Progenitor cell of endocrine pancreas (in vitro differentiated cells): ENCODE data around the gene BTNL3. TPM values are rescaled to one million over a fixed set of nuclear protein-coding genes. Genes with fewer than 3 reads are reported as not detected.
A peak's percentile ranks its signal among the peaks of the same experiment; 100 is the strongest.

Source experiments
- DNase-seq: peaks from one replicate; pipeline ENCODE4 v3.0.0; 2021; ENCODE audit warnings: low spot score; ENCODE audit not compliant: unreplicated experiment
- H3K27ac Mint-ChIP-seq: 2 replicates; pipeline ENCODE4 v1.8.0; 2021; ENCODE audit warnings: mild to moderate bottlenecking, moderate library complexity, mixed read lengths
- H3K27me3 Mint-ChIP-seq: 2 replicates; pipeline ENCODE4 v1.8.0; 2021; ENCODE audit warnings: mixed read lengths
- H3K36me3 Mint-ChIP-seq: 2 replicates; pipeline ENCODE4 v1.8.0; 2022; ENCODE audit warnings: mixed read lengths; ENCODE audit not compliant: insufficient read depth
- H3K4me1 Mint-ChIP-seq: 2 replicates; pipeline ENCODE4 v1.8.0; 2021; ENCODE audit warnings: low read depth, mixed read lengths
- H3K4me3 Mint-ChIP-seq: 2 replicates; pipeline ENCODE4 v1.8.0; 2021; ENCODE audit warnings: low read depth, mild to moderate bottlenecking, moderate library complexity, mixed read lengths
- H3K9me3 Mint-ChIP-seq: 2 replicates; pipeline ENCODE4 v1.8.0; 2021; ENCODE audit warnings: low read depth, mixed read lengths
- CTCF ChIP-seq: fragments of 200-600 bp; sonication (generic); IDR thresholded peaks from one replicate; pipeline ENCODE4 v1.5.0; 2021; ENCODE audit warnings: antibody characterized with exemption, mild to moderate bottlenecking; ENCODE audit not compliant: unreplicated experiment
- total RNA-seq: library from RNA; stranded (reverse); gene quantifications from 2 replicates; pipeline ENCODE4 v1.2.1, GENCODE V29; 2021

The BTNL3 gene
- total RNA-seq, 1 donor from 2014 or later = not detected

- DNase-seq = no peak
- no peak for TF ChIP-seq CTCF
- no peaks in the 10 kb centered on the region for H3K9me3 Mint-ChIP-seq
These were observed 61.4 kb downstream of the BTNL3 start for GRCh38 chr5:181050016-181050415.

GRCh38 chr5:181051841-181052671 lies 63.4 kb downstream of the BTNL3 start:
- Mint-ChIP-seq H3K27me3 (peaks cover 83% of the 10 kb centered on the region), H3K27ac (no peak overlapping the region), H3K4me3 (peak overlapping the region; percentile 17), H3K9me3 (no peaks in the 10 kb centered on the region), H3K4me1 (peaks cover 3% of the 10 kb centered on the region), H3K36me3 (no peaks in the 10 kb centered on the region)
- no peak for TF ChIP-seq CTCF
- no peak for DNase-seq

More at GRCh38 chr5:181050016-181050415, 61.4 kb downstream of the BTNL3 start:
- Mint-ChIP-seq H3K27me3 (peaks cover 62% of the 10 kb centered on the region), H3K27ac (no peak overlapping the region), H3K36me3 (no peaks in the 10 kb centered on the region), H3K4me1 (peaks cover 3% of the 10 kb centered on the region), H3K4me3 (no peak overlapping the region)

GRCh38 chr5:181052672-181053487 lies 64.2 kb downstream of the BTNL3 start:
- no peak for TF ChIP-seq CTCF
- H3K9me3 Mint-ChIP-seq = no peaks in the 10 kb centered on the region
- DNase-seq = no peak
- peak overlapping the region; percentile 63 for H3K4me3 Mint-ChIP-seq
- no peaks in the 10 kb centered on the region for H3K36me3 Mint-ChIP-seq
- peaks cover 86% of the 10 kb centered on the region for H3K27me3 Mint-ChIP-seq
- peaks cover 3% of the 10 kb centered on the region for H3K4me1 Mint-ChIP-seq
- no peak overlapping the region for H3K27ac Mint-ChIP-seq

GRCh38 chr5:181053488-181054121 lies 65.0 kb downstream of the BTNL3 start:
- no peak for DNase-seq
- Mint-ChIP-seq H3K27me3 (peaks cover 89% of the 10 kb centered on the region), H3K4me3 (peak overlapping the region; percentile 63), H3K36me3 (no peaks in the 10 kb centered on the region), H3K9me3 (no peaks in the 10 kb centered on the region), H3K4me1 (peaks cover 3% of the 10 kb centered on the region), H3K27ac (peak overlapping the region; percentile 19)
- TF ChIP-seq CTCF = no peak

GRCh38 chr5:181054138-181054537 lies 65.5 kb downstream of the BTNL3 start:
- Mint-ChIP-seq H3K4me1 (peaks cover 3% of the 10 kb centered on the region), H3K27ac (no peak overlapping the region), H3K4me3 (peak overlapping the region; percentile 14), H3K36me3 (no peaks in the 10 kb centered on the region), H3K27me3 (peaks cover 91% of the 10 kb centered on the region), H3K9me3 (no peaks in the 10 kb centered on the region)
- DNase-seq = no peak
- TF ChIP-seq CTCF = no peak
